ENCODE measurements around the gene RINL. TPM values are rescaled to one million over a fixed set of nuclear protein-coding genes. Genes with fewer than 3 reads are reported as not detected.

RINL gene
- total RNA-seq, 2 donors from 2014 or later, result 3.6 to 5.1 TPM

GRCh38 chr19:38839816-38840582 lies 38.1 kb downstream of the RINL start:
- no peak for TF ChIP-seq CTCF (IDR thresholded peaks at IDR 0.05)
- H3K27me3 ChIP-seq, result no peaks in the 10 kb centered on the region
- no peak for DNase-seq
- intact Hi-C loops (cut with DNase I), result no loop called here
- peaks cover 60% of the 10 kb centered on the region for H3K36me3 ChIP-seq
- no peak overlapping the region for H3K4me3 ChIP-seq
- H3K4me1 ChIP-seq, result no peaks in the 10 kb centered on the region
- no peak overlapping the region for H3K27ac ChIP-seq
- no peak overlapping the region for H3K9ac ChIP-seq (ENCODE audit: low read depth in 2 of 2, low read length in 2 of 2)
- no peaks in the 10 kb centered on the region for H3K9me3 ChIP-seq

GRCh38 chr19:38838986-38839761 lies 38.9 kb downstream of the RINL start:
- Histone ChIP-seq H3K36me3 (peaks cover 54% of the 10 kb centered on the region), H3K27ac (no peak overlapping the region), H3K4me1 (no peaks in the 10 kb centered on the region), H3K9ac (ENCODE audit: low read depth in 2 of 2, low read length in 2 of 2) (no peak overlapping the region), H3K9me3 (no peaks in the 10 kb centered on the region), H3K27me3 (no peaks in the 10 kb centered on the region), H3K4me3 (no peak overlapping the region)
- intact Hi-C loops (cut with DNase I), result no loop called here
- TF ChIP-seq CTCF (IDR thresholded peaks at IDR 0.05), result no peak
- no peak for DNase-seq

GRCh38 chr19:38838208-38838985 lies 39.7 kb downstream of the RINL start:
- H3K4me1 ChIP-seq, result no peaks in the 10 kb centered on the region
- no peak overlapping the region for H3K27ac ChIP-seq
- no peaks in the 10 kb centered on the region for H3K9me3 ChIP-seq
- no peaks in the 10 kb centered on the region for H3K27me3 ChIP-seq
- H3K9ac ChIP-seq (ENCODE audit: low read depth in 2 of 2, low read length in 2 of 2), result peak overlapping the region in 1 of 2 donors; percentile 21
- no peak overlapping the region for H3K4me3 ChIP-seq
- intact Hi-C loops (cut with DNase I), result no loop called here
- H3K36me3 ChIP-seq, result peaks cover 46% of the 10 kb centered on the region
- no peak for DNase-seq
- TF ChIP-seq CTCF (IDR thresholded peaks at IDR 0.05), result no peak

- peak overlapping the region in 1 of 2 donors; percentile 21 for H3K9ac ChIP-seq (ENCODE audit: low read depth in 2 of 2, low read length in 2 of 2)
- H3K9me3 ChIP-seq, result no peaks in the 10 kb centered on the region
- H3K36me3 ChIP-seq, result peaks cover 39% of the 10 kb centered on the region
- H3K27ac ChIP-seq, result no peak overlapping the region
- no peaks in the 10 kb centered on the region for H3K27me3 ChIP-seq
- intact Hi-C loops (cut with DNase I), result no loop called here
- no peaks in the 10 kb centered on the region for H3K4me1 ChIP-seq
- DNase-seq, result no peak
- no peak for TF ChIP-seq CTCF (IDR thresholded peaks at IDR 0.05)
- no peak overlapping the region for H3K4me3 ChIP-seq
These were observed 40.4 kb downstream of the RINL start for GRCh38 chr19:38837656-38838121.

- H3K27ac ChIP-seq, result no peak overlapping the region
- H3K36me3 ChIP-seq, result peaks cover 34% of the 10 kb centered on the region
- H3K4me1 ChIP-seq, result no peaks in the 10 kb centered on the region
- intact Hi-C loops (cut with DNase I), result no loop called here
- no peak overlapping the region for H3K4me3 ChIP-seq
- H3K27me3 ChIP-seq, result no peaks in the 10 kb centered on the region
- no peak for DNase-seq
- no peak for TF ChIP-seq CTCF (IDR thresholded peaks at IDR 0.05)
- H3K9ac ChIP-seq (ENCODE audit: low read depth in 2 of 2, low read length in 2 of 2), result no peak overlapping the region
- no peaks in the 10 kb centered on the region for H3K9me3 ChIP-seq
These were observed 41.0 kb downstream of the RINL start for GRCh38 chr19:38836983-38837626.
